CD4-positive, alpha-beta T cell (primary cell): ENCODE data around the gene RPS25. TPM values are rescaled to one million over a fixed set of nuclear protein-coding genes. Genes with fewer than 3 reads are reported as not detected.
A peak's percentile ranks its signal among the peaks of the same experiment; 100 is the strongest.
"Not testable (repeated sequence)": the region's sequence is repeated elsewhere in the genome, so short reads cannot be mapped to it uniquely, and the experiment has no call there.

Source experiments
- ATAC-seq: fragments of 200-7000 bp; cut with Tn5 transposase; one replicate; pipeline ENCODE4 v1.10.0; 2022; ENCODE audit warnings: mild to moderate bottlenecking; ENCODE audit not compliant: poor library complexity
- CTCF ChIA-PET: fragments of 350-600 bp; sonication (Branson Sonifier 250); formaldehyde crosslinking; loops from one replicate; lab custom pipeline; 2021; ENCODE audit warnings: antibody characterized with exemption, inconsistent platforms; lab: Charles Lee
- POLR2A ChIA-PET: fragments of 350-600 bp; sonication (Branson Sonifier 250); formaldehyde crosslinking; loops from one replicate; lab custom pipeline; 2021; ENCODE audit warnings: antibody characterized with exemption, inconsistent platforms; lab: Charles Lee
- DNase-seq, 14 experiments: peaks; one replicate each; pipeline ENCODE4 v3.0.0-alpha.2; 2013 to 2020; ENCODE audit warnings: mixed read lengths in 2 of 14
- H3K27ac ChIP-seq, 2 donors: one replicate each; pipeline versions ENCODE4 v1.5.1 to v1.7.0; 2013; ENCODE audit warnings: low read length in 2 of 2, low read depth in 1 of 2, mild to moderate bottlenecking in 1 of 2
- H3K27me3 ChIP-seq, 2 experiments: 1 replicate in 1 of 2; 2 replicates in 1 of 2; pipeline versions ENCODE4 v1.6.1 to v1.7.0; 2013; ENCODE audit warnings: low read length in 2 of 2, control low read depth in 1 of 2, mild to moderate bottlenecking in 1 of 2, moderate library complexity in 1 of 2; ENCODE audit not compliant: insufficient read depth in 2 of 2, control insufficient read depth in 1 of 2
- H3K36me3 ChIP-seq: one replicate; pipeline ENCODE4 v1.6.1; 2013; ENCODE audit warnings: low read length, control low read depth; ENCODE audit not compliant: insufficient read depth
- H3K4me1 ChIP-seq: one replicate; pipeline ENCODE4 v1.6.1; 2013; ENCODE audit warnings: low read length, control low read depth; ENCODE audit not compliant: insufficient read depth
- H3K4me3 ChIP-seq: one replicate; pipeline ENCODE4 v1.5.1; 2013; ENCODE audit warnings: mild to moderate bottlenecking, low read length, moderate library complexity
- H3K9me3 ChIP-seq, 2 experiments: 1 replicate in 1 of 2; 2 replicates in 1 of 2; pipeline versions ENCODE4 v1.6.1 to v1.7.0; 2013; ENCODE audit warnings: low read length in 2 of 2, mild to moderate bottlenecking in 2 of 2, control low read depth in 1 of 2, moderate library complexity in 1 of 2; ENCODE audit not compliant: control insufficient read depth in 1 of 2, insufficient read depth in 1 of 2
- H3K27ac Mint-ChIP-seq: one replicate; pipeline ENCODE4 v1.8.0; 2020; ENCODE audit warnings: mixed read lengths
- H3K27me3 Mint-ChIP-seq: one replicate; pipeline ENCODE4 v1.8.0; 2021; ENCODE audit warnings: mixed read lengths
- H3K36me3 Mint-ChIP-seq: one replicate; pipeline ENCODE4 v1.8.0; 2021; ENCODE audit warnings: low read depth, mixed read lengths
- H3K4me1 Mint-ChIP-seq: one replicate; pipeline ENCODE4 v1.8.0; 2021; ENCODE audit warnings: low read depth, mixed read lengths
- H3K4me3 Mint-ChIP-seq: one replicate; pipeline ENCODE4 v1.8.0; 2020; ENCODE audit warnings: mild to moderate bottlenecking, mixed read lengths
- H3K9me3 Mint-ChIP-seq: one replicate; pipeline ENCODE4 v1.8.0; 2020; ENCODE audit warnings: mixed read lengths
- CTCF ChIP-seq: fragments of 200-600 bp; IDR thresholded peaks from one replicate; pipeline ENCODE4 v1.8.0; 2022; ENCODE audit warnings: antibody characterized with exemption, mild to moderate bottlenecking
- intact Hi-C, 2 experiments: fragments of 100-400 bp; cut with DNase I in 1 of 2; cut with micrococcal nuclease in 1 of 2; formaldehyde crosslinking; loops; one replicate each; pipeline versions ENCODE4 v1.15.1 to v1.9.0; 2023 to 2025; cut with DNase I, micrococcal nuclease
- total RNA-seq, 174 experiments: library from RNA in 2 of 174; stranded (reverse) in 2 of 174; gene quantifications; one replicate each; pipeline ENCODE4 v1.2.3 and lab custom pipeline; 2021 to 2026

The RPS25 gene
- total RNA-seq, 2 experiments from 2014 or later: 2,261 to 2,296 TPM

GRCh38 chr11:119023741-119024140 lies 5.6 kb upstream of the RPS25 start:
- POLR2A ChIA-PET: interaction anchor here (1.0 kb wide), 1 partner anchor 33 kb away, joined by 4 read pairs; the partner anchor contains the start of gene HYOU1
- Mint-ChIP-seq H3K27ac (peak overlapping the region; percentile 67), H3K36me3 (peaks cover 66% of the 10 kb centered on the region), H3K4me1 (peaks cover 52% of the 10 kb centered on the region), H3K27me3 (no peaks in the 10 kb centered on the region), H3K4me3 (peak overlapping the region; percentile 31), H3K9me3 (no peaks in the 10 kb centered on the region)
- Histone ChIP-seq H3K9me3 (peaks cover 0 to 3% of the 10 kb centered on the region in 2 experiments), H3K27me3 (no peaks in the 10 kb centered on the region), H3K27ac (no peak overlapping the region), H3K4me3 (no peak overlapping the region), H3K36me3 (peaks cover 70% of the 10 kb centered on the region), H3K4me1 (peaks cover 50% of the 10 kb centered on the region)
- intact Hi-C loops: no loop called here
- TF ChIP-seq CTCF: no peak
- CTCF ChIA-PET: no interaction called here
- no peak for ATAC-seq
- no peak for DNase-seq

- ATAC-seq (no peak), DNase-seq (no peak)
- Mint-ChIP-seq H3K27me3 (no peaks in the 10 kb centered on the region), H3K36me3 (peaks cover 87% of the 10 kb centered on the region), H3K4me1 (peaks cover 70% of the 10 kb centered on the region), H3K9me3 (no peaks in the 10 kb centered on the region), H3K27ac (peak overlapping the region; percentile 62), H3K4me3 (peak overlapping the region; percentile 70)
- H3K4me3 ChIP-seq: no peak overlapping the region
- H3K9me3 ChIP-seq: peaks cover 0 to 3% of the 10 kb centered on the region in 2 experiments
- H3K4me1 ChIP-seq: peaks cover 54% of the 10 kb centered on the region
- H3K27ac ChIP-seq: no peak overlapping the region
- intact Hi-C loops: no loop called here
- no peaks in the 10 kb centered on the region for H3K27me3 ChIP-seq
- TF ChIP-seq CTCF: no peak
- ChIA-PET POLR2A (interaction anchor here (4.8 kb wide), 1 partner anchor 8 kb away, joined by 94 read pairs; the partner anchor contains the start of gene SLC37A4), CTCF (interaction anchor here (1.0 kb wide), 1 partner anchor 44 kb away, joined by 3 read pairs; no protein-coding TSS in a partner anchor)
- peaks cover 64% of the 10 kb centered on the region for H3K36me3 ChIP-seq
Measured at GRCh38 chr11:119021631-119022030, 3.5 kb upstream of the RPS25 start.

GRCh38 chr11:119019996-119020395 lies 1.9 kb upstream of the RPS25 start:
- Histone ChIP-seq H3K9me3 (peaks cover 0 to 3% of the 10 kb centered on the region in 2 experiments), H3K27ac (peak overlapping the region in 1 of 2 donors; percentile 36), H3K27me3 (no peaks in the 10 kb centered on the region), H3K4me3 (peak overlapping the region; percentile 63), H3K4me1 (peaks cover 63% of the 10 kb centered on the region), H3K36me3 (peaks cover 65% of the 10 kb centered on the region)
- ATAC-seq (no peak), DNase-seq (no peak)
- peak overlapping the region; percentile 99 for H3K27ac Mint-ChIP-seq
- H3K4me3 Mint-ChIP-seq: peak overlapping the region; percentile 100
- peaks cover 95% of the 10 kb centered on the region for H3K36me3 Mint-ChIP-seq
- no peak for TF ChIP-seq CTCF
- peaks cover 78% of the 10 kb centered on the region for H3K4me1 Mint-ChIP-seq
- CTCF ChIA-PET: interaction anchor here (1.4 to 2.4 kb wide), 2 partner anchors 10 to 36 kb away, joined by 4 to 13 read pairs; partner anchors contain the start of gene SLC37A4
- no peaks in the 10 kb centered on the region for H3K27me3 Mint-ChIP-seq
- POLR2A ChIA-PET: interaction anchor here (1.0 to 4.9 kb wide), 9 partner anchors 9 to 125 kb away, joined by 3 to 94 read pairs (median 14); partner anchors contain the start of genes C2CD2L, CENATAC, DPAGT1 and HYOU1
- intact Hi-C loops: loop anchor here (2.0 to 5.0 kb wide), 3 partner anchors 47 to 177 kb away; partner anchors contain the start of genes DPAGT1 (in 2 of the 2) and VPS11 (in 2 of the 2)
- H3K9me3 Mint-ChIP-seq: no peaks in the 10 kb centered on the region

GRCh38 chr11:119017377-119017776 lies 766 bp downstream of the RPS25 start:
- peak overlapping the region; percentile 93 for H3K27ac ChIP-seq
- not testable (repeated sequence) for H3K9me3 Mint-ChIP-seq, H3K9me3 ChIP-seq, ATAC-seq, H3K27me3 Mint-ChIP-seq, H3K27me3 ChIP-seq
- peaks cover 55% of the 10 kb centered on the region for H3K4me1 ChIP-seq
- H3K4me3 ChIP-seq: peak overlapping the region; percentile 63
- H3K36me3 Mint-ChIP-seq: peaks cover 95% of the 10 kb centered on the region
- intact Hi-C loops: loop anchor here in 1 of 2 experiments (5.0 kb wide), 1 partner anchor 180 kb away; no protein-coding TSS in a partner anchor
- H3K4me3 Mint-ChIP-seq: peak overlapping the region; percentile 100
- H3K4me1 Mint-ChIP-seq: peaks cover 67% of the 10 kb centered on the region
- peak overlapping the region; percentile 99 for H3K27ac Mint-ChIP-seq
- peak in 1 of 14 experiments; percentile 30 for DNase-seq
- ChIA-PET CTCF (interaction anchor here (2.3 kb wide), 1 partner anchor 21 kb away, joined by 7 read pairs; no protein-coding TSS in a partner anchor), POLR2A (interaction anchor here (0.6 to 4.9 kb wide), 9 partner anchors 10 to 445 kb away, joined by 3 to 74 read pairs (median 4); partner anchors contain the start of genes ARCN1 and CENATAC)
- peaks cover 61% of the 10 kb centered on the region for H3K36me3 ChIP-seq
